ENCODE results near the gene BSPRY.

DNA sequence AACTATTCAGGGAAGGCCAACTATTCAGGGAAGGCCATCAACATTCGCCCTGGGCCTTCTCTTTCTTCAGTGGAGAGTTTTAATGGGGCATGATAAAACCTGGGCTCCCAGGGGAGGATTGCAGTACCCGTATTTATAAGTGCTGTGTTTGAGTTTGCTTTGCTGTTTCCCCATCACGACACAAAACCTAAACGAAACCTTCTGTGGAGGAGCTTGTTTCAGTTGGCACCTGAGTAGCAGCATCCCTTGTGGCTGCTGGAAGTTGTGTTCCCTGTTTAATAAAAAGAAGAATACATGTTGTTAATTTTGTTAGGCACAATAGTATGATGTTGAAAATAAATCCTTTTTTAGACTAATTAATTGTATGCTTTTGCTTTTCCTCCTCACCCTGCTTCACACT is 17.6 kb upstream of the BSPRY start:
- TF ChIP-seq CTCF (IDR thresholded peaks at IDR 0.05; ENCODE audit: low read length) = peak; percentile 25
- TF ChIP-seq EZH2phosphoT487 (IDR thresholded peaks at IDR 0.05; ENCODE audit: low read length) = no peak
- TF ChIP-seq EZH2 (optimal IDR thresholded peaks at IDR 0.05; ENCODE audit: low read depth, low read length) = no peak
